NOMO-1 treated with dmso at 0.1 percent for 144 hours (cell line): ENCODE data around the gene SBNO1.
A peak's percentile ranks its signal among the peaks of the same experiment; 100 is the strongest.
"Not testable (repeated sequence)": the region's sequence is repeated elsewhere in the genome, so short reads cannot be mapped to it uniquely, and the experiment has no call there.

Experiments used
- DNase-seq: peaks from one replicate; lab custom pipeline; 2025; ENCODE audit not compliant: unreplicated experiment; lab: John Stamatoyannopoulos, UW

The SBNO1 gene

GRCh38 chr12:123388951-123389559 is 24.4 kb upstream of the SBNO1 start:
- no peak for DNase-seq

GRCh38 chr12:123388177-123388950 is 23.7 kb upstream of the SBNO1 start:
- DNase-seq: peak; percentile 57

- DNase-seq: no peak
Measured at GRCh38 chr12:123387508-123388176, 23.0 kb upstream of the SBNO1 start.

GRCh38 chr12:123385536-123385935 is 20.9 kb upstream of the SBNO1 start:
- not testable (repeated sequence) for DNase-seq

GRCh38 chr12:123384994-123385376 is 20.3 kb upstream of the SBNO1 start:
- DNase-seq: no peak

GRCh38 chr12:123384318-123384993 is 19.8 kb upstream of the SBNO1 start:
- no peak for DNase-seq

- DNase-seq: no peak
Measured at GRCh38 chr12:123382684-123383083, 18.0 kb upstream of the SBNO1 start.

GRCh38 chr12:123379391-123379790 is 14.7 kb upstream of the SBNO1 start:
- DNase-seq: no peak

- DNase-seq: not testable (repeated sequence)
Measured at GRCh38 chr12:123372415-123372814, 7.8 kb upstream of the SBNO1 start.

- not testable (repeated sequence) for DNase-seq
Measured at GRCh38 chr12:123371667-123372368, 7.2 kb upstream of the SBNO1 start.

GRCh38 chr12:123369229-123369628 is 4.6 kb upstream of the SBNO1 start:
- DNase-seq: no peak

- DNase-seq: not testable (repeated sequence)
Measured at GRCh38 chr12:123368431-123368830, 3.8 kb upstream of the SBNO1 start.

GRCh38 chr12:123367511-123367910 is 2.9 kb upstream of the SBNO1 start:
- no peak for DNase-seq

GRCh38 chr12:123365025-123365917 is 624 bp upstream of the SBNO1 start:
- peak; percentile 98 for DNase-seq

GRCh38 chr12:123363740-123364531 is 711 bp downstream of the SBNO1 start:
- DNase-seq: no peak

GRCh38 chr12:123363390-123363739 is 1.3 kb downstream of the SBNO1 start:
- DNase-seq: no peak

- no peak for DNase-seq
Measured at GRCh38 chr12:123358035-123358434, 6.6 kb downstream of the SBNO1 start.

GRCh38 chr12:123356159-123356670 is 8.4 kb downstream of the SBNO1 start:
- no peak for DNase-seq

- DNase-seq: no peak
Measured at GRCh38 chr12:123354600-123354999, 10.0 kb downstream of the SBNO1 start.
